Right kidney (tissue), 1 donor: ENCODE data around the gene COX19.
"Not testable (repeated sequence)": the region's sequence is repeated elsewhere in the genome, so short reads cannot be mapped to it uniquely, and the experiment has no call there.

ENCODE experiments used
- DNase-seq: peaks from one replicate; pipeline ENCODE4 v3.0.0-alpha.2; 2016

The COX19 gene

GRCh38 chr7:926061-927030 lies 49.0 kb downstream of the COX19 start:
- no peak for DNase-seq

DNA sequence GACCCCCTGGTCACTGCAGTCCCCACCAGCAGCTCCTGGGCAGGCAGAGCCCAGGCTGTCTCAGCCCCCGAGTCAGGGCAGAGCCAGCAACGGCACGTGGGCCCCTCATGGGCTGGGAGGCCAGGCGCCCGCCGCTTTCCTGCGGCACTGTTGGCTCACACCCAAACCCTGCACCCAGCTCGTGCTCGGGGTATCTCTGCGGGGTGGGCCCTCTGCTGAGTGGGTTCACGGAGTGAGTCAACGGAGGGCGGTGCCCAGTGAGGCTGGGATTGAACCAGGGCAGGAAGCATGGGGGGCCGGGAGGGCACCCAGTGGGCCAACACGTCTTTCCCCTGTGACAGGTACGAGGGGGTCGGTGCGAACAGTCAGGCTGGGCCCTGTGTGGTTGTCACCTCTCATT lies 49.7 kb downstream of the COX19 start:
- no peak for DNase-seq

DNA sequence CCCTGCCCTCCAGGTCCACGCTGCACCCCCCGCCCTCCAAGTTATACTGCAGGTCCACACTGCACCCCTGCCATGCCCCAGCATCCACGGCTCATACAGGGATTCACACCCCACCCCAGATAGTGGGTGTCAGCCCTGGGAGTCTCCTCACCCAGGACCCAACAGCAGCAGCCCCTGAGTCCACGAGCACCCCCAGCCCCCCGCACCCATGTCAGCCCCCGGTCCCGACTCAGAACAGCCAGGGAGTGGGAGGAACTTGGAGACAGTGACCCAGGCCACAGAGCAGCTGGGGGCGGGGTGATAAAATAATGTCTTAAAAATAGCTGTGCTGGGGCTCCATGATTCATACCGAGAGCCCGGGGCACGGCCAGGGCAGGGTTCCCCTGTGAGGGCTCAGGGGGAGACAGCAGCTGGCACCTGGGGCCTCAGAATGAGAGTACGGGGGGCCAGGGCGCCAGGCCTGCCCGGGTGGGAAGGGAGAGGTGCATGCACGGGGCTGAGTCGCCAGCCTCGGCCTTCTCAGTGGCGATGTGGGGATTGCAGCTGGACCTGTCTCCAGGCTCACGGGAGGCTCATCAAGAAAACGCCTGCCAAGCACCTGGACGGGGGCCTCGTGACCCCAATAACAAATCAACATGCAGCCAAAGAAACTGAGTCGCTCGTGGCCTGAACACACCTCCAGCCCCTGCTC lies 50.7 kb downstream of the COX19 start:
- peak; percentile 34 for DNase-seq

DNA sequence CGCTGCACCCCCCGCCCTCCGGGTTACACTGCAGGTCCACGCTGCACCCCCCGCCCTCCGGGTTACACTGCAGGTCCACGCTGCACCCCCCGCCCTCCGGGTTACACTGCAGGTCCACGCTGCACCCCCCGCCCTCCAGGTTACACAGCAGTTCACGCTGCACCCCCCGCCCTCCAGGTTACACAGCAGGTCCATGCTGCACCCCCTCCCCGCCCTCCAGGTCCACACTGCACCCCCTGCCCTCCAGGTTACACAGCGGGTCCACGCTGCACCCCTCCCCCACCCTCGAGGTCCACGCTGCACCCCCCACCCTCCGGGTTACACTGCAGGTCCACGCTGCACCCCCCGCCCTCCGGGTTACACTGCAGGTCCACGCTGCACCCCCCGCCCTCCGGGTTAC lies 51.3 kb downstream of the COX19 start:
- DNase-seq = not testable (repeated sequence)

- DNase-seq = peak; percentile 56
Observed at GRCh38 chr7:923108-924041, 52.0 kb downstream of the COX19 start.

DNA sequence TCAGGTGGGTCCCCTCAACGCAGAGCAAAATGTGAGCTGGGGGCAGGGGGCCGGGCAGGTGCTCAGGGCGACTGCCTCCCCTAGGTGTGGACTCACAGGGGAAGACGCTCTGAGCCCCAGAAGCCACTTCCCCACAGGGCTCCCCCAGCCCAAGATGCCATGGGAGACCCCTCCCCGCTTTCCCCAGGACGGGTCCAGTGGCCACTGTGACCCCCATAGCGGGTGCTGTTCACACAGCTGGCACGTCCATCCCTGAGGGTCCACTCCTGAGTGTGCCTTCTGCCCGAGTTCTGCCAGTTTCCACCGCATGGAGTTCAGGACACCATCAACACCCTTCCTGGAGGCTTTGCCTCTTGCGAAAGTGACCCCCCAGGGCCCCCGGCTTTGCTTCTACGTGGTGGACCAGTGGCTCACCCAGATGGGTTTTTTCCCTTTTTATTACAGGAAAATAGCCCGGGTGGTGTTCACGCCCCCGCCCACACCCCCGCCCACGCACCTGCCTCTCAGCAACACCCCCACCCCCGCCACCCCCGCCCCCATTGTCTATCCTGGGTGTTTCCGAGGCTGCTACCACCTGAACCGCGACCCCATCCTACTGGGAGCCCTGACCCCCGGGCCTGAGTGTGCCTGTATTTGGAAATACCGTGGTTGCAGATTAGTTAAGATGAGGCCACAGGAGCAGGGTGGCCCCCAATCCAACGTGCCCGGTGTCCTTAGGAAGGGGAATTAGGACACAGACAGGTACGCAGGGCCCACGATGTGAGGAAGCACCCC lies 52.8 kb downstream of the COX19 start:
- DNase-seq = no peak

- DNase-seq = no peak
Observed at GRCh38 chr7:921581-922333, 53.6 kb downstream of the COX19 start.

GRCh38 chr7:921071-921461 lies 54.3 kb downstream of the COX19 start:
- no peak for DNase-seq

- no peak for DNase-seq
Observed at GRCh38 chr7:920351-921070, 54.8 kb downstream of the COX19 start.

- DNase-seq = no peak
Observed at GRCh38 chr7:919924-920341, 55.4 kb downstream of the COX19 start.

DNA sequence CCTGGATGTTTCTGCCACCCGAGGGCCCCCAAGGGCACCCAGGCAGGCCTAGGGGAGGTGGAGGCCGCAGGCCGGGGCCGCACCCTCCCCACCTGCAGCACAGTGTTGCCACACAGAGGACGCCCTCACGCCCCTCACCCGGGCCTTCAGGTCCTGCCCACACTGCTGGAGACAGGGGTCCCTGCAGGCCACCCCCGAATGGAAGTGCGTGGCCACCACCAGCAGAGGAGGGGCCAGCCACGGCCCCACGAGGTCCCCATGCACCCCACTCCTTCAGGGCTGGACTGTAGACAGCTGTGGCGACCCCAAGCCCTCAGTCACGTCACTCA lies 56.3 kb downstream of the COX19 start:
- DNase-seq = no peak

- no peak for DNase-seq
Observed at GRCh38 chr7:918441-919113, 56.8 kb downstream of the COX19 start.

DNA sequence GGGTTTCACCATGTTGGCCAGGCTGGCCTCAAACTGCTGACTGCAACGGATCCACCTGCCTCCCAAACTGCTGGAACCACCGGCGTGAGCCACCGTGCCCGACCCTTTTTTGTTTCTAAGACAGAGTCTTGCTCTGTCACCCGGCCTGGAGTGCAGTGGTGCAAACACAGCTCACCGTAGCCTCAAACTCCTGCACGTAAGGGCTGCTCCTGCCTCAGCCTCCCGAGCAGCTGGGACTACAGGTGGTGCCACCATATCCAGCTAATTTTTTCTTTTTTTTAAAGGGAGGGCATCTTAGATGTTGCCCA lies 57.3 kb downstream of the COX19 start:
- no peak for DNase-seq

DNA sequence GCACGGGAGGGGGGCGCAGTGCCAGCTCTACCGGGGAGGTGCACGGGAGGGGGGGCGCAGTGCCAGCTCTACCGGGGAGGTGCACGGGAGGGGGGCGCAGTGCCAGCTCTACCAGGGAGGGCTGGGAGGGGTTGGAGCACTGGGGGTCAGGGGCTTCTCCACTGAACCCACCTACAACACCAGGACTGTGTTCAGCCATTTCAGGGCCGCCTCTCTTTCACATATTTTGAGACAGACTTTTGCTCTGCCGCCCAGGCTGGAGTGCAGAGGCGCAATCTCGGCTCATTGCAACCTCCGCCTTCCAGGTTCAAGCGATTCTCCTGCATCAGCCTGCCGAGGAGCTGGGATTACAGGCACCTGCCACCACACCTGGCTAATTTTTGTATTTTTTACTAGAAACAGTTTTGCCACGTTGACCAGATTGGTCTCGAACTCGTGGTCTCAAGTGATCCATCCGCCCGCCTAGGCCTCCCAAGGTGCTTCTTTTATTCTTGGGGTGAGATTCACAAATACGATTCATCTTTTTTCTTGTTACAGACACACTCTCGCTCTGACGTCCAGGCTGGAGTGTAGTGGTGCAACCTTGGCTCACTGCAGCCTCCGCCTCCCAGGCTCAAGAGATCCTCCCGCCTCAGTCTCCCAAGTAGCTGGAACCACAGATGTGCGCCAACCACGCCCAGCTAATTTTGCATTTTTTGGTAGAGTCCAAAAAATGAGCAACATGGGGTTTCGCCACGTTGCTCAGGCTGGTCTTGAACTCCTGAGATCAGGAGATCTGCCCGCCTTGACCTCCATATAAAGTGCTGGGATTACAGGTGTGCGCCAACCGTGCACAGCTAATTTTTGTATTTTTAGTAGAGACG lies 57.9 kb downstream of the COX19 start:
- DNase-seq = no peak

GRCh38 chr7:916291-916941 lies 58.9 kb downstream of the COX19 start:
- peak; percentile 56 for DNase-seq
